HepG2 (cell line): ENCODE measurements around the gene ITGB7.

Experiments used
- JUND ChIP-seq: sonication (generic); formaldehyde crosslinking; IDR thresholded peaks from 2 replicates; pipeline ENCODE4 v1.8.0; 2022; ENCODE audit warnings: mild to moderate bottlenecking, missing genetic modification reagents
- NFE2L2 ChIP-seq: fragments of 150-350 bp; IDR thresholded peaks from 2 replicates; pipeline ENCODE4 v1.6.1; 2014; ENCODE audit warnings: low read length
- RELA ChIP-seq: sonication (generic); formaldehyde crosslinking; IDR thresholded peaks from 2 replicates; pipeline ENCODE4 v1.4.0; 2020; ENCODE audit warnings: missing genetic modification reagents
- TF ChIP-seq, protein P1 (sequence below): sonication (generic); formaldehyde crosslinking; conservative IDR thresholded peaks from 2 replicates; pipeline ENCODE4 v1.4.0; 2020; ENCODE audit warnings: missing genetic modification reagents
- TF ChIP-seq, protein P2 (sequence below): sonication (generic); formaldehyde crosslinking; IDR thresholded peaks from 2 replicates; pipeline ENCODE4 v1.4.0; 2020; ENCODE audit warnings: mild to moderate bottlenecking, missing genetic modification reagents

GRCh38 chr12:53236443-53237111 is 29.5 kb upstream of the ITGB7 start:
- TF ChIP-seq, protein P1, sequence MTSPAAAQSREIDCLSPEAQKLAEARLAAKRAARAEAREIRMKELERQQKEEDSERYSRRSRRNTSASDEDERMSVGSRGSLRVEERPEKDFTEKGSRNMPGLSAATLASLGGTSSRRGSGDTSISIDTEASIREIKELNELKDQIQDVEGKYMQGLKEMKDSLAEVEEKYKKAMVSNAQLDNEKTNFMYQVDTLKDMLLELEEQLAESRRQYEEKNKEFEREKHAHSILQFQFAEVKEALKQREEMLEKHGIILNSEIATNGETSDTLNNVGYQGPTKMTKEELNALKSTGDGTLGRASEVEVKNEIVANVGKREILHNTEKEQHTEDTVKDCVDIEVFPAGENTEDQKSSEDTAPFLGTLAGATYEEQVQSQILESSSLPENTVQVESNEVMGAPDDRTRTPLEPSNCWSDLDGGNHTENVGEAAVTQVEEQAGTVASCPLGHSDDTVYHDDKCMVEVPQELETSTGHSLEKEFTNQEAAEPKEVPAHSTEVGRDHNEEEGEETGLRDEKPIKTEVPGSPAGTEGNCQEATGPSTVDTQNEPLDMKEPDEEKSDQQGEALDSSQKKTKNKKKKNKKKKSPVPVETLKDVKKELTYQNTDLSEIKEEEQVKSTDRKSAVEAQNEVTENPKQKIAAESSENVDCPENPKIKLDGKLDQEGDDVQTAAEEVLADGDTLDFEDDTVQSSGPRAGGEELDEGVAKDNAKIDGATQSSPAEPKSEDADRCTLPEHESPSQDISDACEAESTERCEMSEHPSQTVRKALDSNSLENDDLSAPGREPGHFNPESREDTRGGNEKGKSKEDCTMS (CRISPR knock-in tag), result no peak
- TF ChIP-seq, protein P2, sequence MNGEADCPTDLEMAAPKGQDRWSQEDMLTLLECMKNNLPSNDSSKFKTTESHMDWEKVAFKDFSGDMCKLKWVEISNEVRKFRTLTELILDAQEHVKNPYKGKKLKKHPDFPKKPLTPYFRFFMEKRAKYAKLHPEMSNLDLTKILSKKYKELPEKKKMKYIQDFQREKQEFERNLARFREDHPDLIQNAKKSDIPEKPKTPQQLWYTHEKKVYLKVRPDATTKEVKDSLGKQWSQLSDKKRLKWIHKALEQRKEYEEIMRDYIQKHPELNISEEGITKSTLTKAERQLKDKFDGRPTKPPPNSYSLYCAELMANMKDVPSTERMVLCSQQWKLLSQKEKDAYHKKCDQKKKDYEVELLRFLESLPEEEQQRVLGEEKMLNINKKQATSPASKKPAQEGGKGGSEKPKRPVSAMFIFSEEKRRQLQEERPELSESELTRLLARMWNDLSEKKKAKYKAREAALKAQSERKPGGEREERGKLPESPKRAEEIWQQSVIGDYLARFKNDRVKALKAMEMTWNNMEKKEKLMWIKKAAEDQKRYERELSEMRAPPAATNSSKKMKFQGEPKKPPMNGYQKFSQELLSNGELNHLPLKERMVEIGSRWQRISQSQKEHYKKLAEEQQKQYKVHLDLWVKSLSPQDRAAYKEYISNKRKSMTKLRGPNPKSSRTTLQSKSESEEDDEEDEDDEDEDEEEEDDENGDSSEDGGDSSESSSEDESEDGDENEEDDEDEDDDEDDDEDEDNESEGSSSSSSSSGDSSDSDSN (CRISPR knock-in tag), result no peak
- no peak for TF ChIP-seq JUND (CRISPR knock-in tag)
- TF ChIP-seq NFE2L2, result no peak
- no peak for TF ChIP-seq RELA (CRISPR knock-in tag)
